WI38 (cell line): ENCODE results near the gene PRR18.
A peak's percentile ranks its signal among the peaks of the same experiment; 100 is the strongest.

Experiments used
- H3K4me3 ChIP-seq: 2 replicates; pipeline ENCODE4 v1.5.1; 2011; ENCODE audit warnings: low read depth, mild to moderate bottlenecking, control low read depth, low read length
- TF ChIP-seq, protein P1 (sequence below): IDR thresholded peaks from 2 replicates; pipeline ENCODE4 v1.5.1; 2012; ENCODE audit warnings: low read depth, mild to moderate bottlenecking, control low read depth, low read length

The PRR18 gene

GRCh38 chr6:166341977-166342348, 33.8 kb upstream of the PRR18 start:
- peak overlapping the region; percentile 84 for H3K4me3 ChIP-seq
- TF ChIP-seq, protein P1, sequence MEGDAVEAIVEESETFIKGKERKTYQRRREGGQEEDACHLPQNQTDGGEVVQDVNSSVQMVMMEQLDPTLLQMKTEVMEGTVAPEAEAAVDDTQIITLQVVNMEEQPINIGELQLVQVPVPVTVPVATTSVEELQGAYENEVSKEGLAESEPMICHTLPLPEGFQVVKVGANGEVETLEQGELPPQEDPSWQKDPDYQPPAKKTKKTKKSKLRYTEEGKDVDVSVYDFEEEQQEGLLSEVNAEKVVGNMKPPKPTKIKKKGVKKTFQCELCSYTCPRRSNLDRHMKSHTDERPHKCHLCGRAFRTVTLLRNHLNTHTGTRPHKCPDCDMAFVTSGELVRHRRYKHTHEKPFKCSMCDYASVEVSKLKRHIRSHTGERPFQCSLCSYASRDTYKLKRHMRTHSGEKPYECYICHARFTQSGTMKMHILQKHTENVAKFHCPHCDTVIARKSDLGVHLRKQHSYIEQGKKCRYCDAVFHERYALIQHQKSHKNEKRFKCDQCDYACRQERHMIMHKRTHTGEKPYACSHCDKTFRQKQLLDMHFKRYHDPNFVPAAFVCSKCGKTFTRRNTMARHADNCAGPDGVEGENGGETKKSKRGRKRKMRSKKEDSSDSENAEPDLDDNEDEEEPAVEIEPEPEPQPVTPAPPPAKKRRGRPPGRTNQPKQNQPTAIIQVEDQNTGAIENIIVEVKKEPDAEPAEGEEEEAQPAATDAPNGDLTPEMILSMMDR = no peak

DNA sequence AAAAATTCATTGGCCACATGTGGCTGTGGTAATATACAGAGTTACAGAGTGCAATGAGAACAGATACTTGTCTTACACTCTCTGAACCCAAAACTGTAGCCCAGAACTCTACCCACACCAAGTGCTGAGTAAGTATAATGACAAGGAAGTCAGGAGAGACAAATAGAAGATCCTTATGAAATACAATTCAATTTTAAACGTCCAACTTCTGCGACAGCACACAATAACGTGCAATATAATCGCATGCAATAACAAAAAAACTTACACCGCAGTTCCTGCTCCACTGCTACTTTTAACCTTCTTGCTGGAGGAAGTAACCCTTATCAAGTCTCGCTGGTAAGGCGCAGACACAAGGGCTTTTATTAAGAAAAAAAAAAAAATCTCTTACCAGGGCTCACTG, 33.3 kb upstream of the PRR18 start:
- TF ChIP-seq, protein P1 = no peak
- peak overlapping the region; percentile 84 for H3K4me3 ChIP-seq

DNA sequence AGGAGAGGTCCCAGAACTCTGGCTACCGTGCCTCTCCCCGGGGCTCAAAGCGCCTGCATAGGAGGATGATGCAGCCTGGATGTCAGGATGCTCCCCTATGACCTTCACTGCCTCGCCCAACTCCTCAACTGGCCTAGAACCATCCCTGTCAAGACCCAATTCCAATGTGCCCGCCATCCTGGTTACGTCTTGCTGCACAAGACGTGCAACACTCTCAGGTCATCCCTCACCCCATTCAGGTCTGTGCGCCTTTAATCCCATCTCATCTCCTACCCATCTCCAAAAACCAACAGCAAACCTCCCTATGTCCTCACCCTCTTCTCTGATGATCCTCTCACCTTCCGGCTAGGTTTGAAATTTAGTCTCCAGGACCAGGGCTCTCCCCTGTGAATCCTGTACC, 30.7 kb upstream of the PRR18 start:
- TF ChIP-seq, protein P1 = no peak
- H3K4me3 ChIP-seq = no peak overlapping the region

GRCh38 chr6:166336847-166337246, 28.7 kb upstream of the PRR18 start:
- no peak overlapping the region for H3K4me3 ChIP-seq
- TF ChIP-seq, protein P1 = no peak

- H3K4me3 ChIP-seq = no peak overlapping the region
- TF ChIP-seq, protein P1 = no peak
Measured at GRCh38 chr6:166335378-166336302, 27.4 kb upstream of the PRR18 start.

DNA sequence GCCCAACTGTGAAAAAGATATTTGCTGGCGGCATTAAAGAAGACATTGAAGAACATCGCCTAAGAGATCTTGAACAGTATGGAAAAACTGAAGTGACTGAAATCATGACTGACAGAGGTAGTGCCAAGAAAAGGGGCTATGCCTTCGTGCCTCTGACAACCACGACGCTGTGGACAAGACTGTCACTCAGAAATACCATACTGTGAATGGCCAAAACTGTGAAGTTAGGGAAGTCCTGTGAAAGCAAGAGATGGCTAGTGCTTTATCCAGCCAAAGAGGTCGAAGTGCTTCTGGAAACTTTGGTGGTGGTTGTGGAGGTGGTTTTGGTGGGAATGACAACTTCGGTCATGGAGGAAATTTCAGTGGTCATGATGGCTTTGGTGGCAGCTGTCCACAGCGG, 26.7 kb upstream of the PRR18 start:
- TF ChIP-seq, protein P1 = no peak

DNA sequence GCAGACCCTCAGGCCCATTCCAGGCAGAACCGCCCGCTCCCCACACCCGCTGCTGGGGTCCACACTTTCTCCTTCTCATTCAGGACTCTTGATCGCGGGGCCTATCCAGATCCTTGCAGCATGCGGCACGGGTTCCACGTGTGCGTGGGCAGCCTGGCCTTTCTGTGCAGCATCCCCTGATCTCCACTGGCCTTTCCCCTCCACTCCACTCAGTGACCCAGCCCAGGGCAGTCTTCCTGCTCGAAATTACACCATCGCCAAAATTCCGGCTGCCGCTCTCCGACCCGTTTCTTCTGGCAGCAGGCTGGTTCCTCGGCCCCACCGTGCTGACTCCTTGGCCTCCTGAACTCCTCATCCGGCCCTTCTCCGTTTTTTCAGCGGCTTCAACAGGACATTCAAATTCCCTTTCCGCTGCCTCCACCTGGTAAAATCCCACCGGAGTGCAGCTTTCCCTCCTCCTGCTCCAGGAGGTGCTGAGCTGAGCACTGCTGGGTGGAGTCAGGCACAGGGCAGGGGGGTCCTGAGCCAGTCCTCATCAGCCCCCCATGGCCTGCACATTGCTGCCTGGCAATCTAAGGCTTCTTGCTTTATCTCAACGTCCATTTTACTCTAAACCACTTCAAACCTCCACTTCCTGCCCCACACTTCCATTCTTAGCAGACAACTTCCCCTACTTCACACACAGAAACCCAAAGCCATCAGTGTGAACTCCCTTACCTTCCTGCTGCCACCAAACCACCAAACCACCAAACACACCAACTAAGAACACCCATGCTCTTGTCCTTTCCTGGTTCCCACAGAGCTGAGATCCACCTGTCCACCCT, 25.2 kb upstream of the PRR18 start:
- no peak overlapping the region for H3K4me3 ChIP-seq
- TF ChIP-seq, protein P1 = no peak

More for the DNA sequence above, 26.7 kb upstream of the PRR18 start:
- H3K4me3 ChIP-seq = no peak overlapping the region
